HEK293 (cell line): ENCODE measurements around the gene COL13A1.

Experiments
- CTCF ChIA-PET: fragments of 350-600 bp; formaldehyde crosslinking; extraction: SDS; loops from one replicate; lab custom pipeline; 2021; ENCODE audit warnings: antibody characterized with exemption; lab: Yijun Ruan, JAX
- POLR2A ChIA-PET: fragments of 300-600 bp; formaldehyde crosslinking; extraction: SDS; loops from one replicate; lab custom pipeline; 2020; ENCODE audit warnings: antibody characterized with exemption, inconsistent platforms; lab: Yijun Ruan, JAX
- H3K27ac ChIP-seq: fragments of 200-500 bp; sonication (Bioruptor generic); 2 replicates; pipeline ENCODE4 v1.5.1; 2014; ENCODE audit warnings: low read depth, low read length, control low read depth, inconsistent platforms; ENCODE audit errors: extremely low read depth
- H3K36me3 ChIP-seq, 2 experiments: fragments of 200-500 bp in 1 of 2; sonication (Bioruptor generic) in 1 of 2; 1 replicate in 1 of 2; 2 replicates in 1 of 2; pipeline ENCODE4 v1.5.1; 2014 to 2017; ENCODE audit warnings: inconsistent platforms in 2 of 2, low read length in 2 of 2; ENCODE audit not compliant: control insufficient read depth in 2 of 2, insufficient read depth in 1 of 2
- H3K4me1 ChIP-seq: fragments of 200-500 bp; sonication (Bioruptor generic); 2 replicates; pipeline ENCODE4 v1.5.1; 2014; ENCODE audit warnings: mild to moderate bottlenecking, low read length, inconsistent platforms; ENCODE audit not compliant: control insufficient read depth, insufficient read depth
- H3K4me3 ChIP-seq: 2 replicates; pipeline ENCODE4 v1.5.1; 2011; ENCODE audit warnings: low read depth, mild to moderate bottlenecking, control low read depth, low read length, moderate library complexity
- H3K9me3 ChIP-seq: fragments of 200-500 bp; sonication (Bioruptor generic); 2 replicates; pipeline ENCODE4 v1.5.1; 2014; ENCODE audit warnings: low read depth, low read length, inconsistent platforms; ENCODE audit not compliant: control insufficient read depth, insufficient read depth
- BCL11B ChIP-seq: fragments of 450-650 bp; formaldehyde crosslinking; IDR thresholded peaks from 2 replicates; pipeline ENCODE4 v1.5.1; 2016; ENCODE audit warnings: low read depth, missing biosample characterization, missing genetic modification characterization
- GLIS2 ChIP-seq: fragments of 450-650 bp; formaldehyde crosslinking; IDR thresholded peaks from 2 replicates; pipeline ENCODE4 v1.5.1; 2016; ENCODE audit warnings: missing biosample characterization, missing genetic modification characterization
- HOXA7 ChIP-seq: sonication (generic); formaldehyde crosslinking; IDR thresholded peaks from 2 replicates; pipeline ENCODE4 v1.8.1; 2022; ENCODE audit warnings: missing genetic modification reagents, borderline replicate concordance
- MYNN ChIP-seq: fragments of 450-650 bp; formaldehyde crosslinking; IDR thresholded peaks from 2 replicates; pipeline ENCODE4 v1.5.1; 2016; ENCODE audit warnings: missing biosample characterization, missing genetic modification characterization, borderline replicate concordance
- SALL2 ChIP-seq: fragments of 450-650 bp; formaldehyde crosslinking; IDR thresholded peaks from 2 replicates; pipeline ENCODE4 v1.5.0; 2017; ENCODE audit warnings: missing biosample characterization, mild to moderate bottlenecking, missing genetic modification characterization, borderline replicate concordance
- SETDB1 ChIP-seq: IDR thresholded peaks from one replicate; pipeline ENCODE4 v1.6.1; 2017; ENCODE audit warnings: mild to moderate bottlenecking, low read length, moderate library complexity, mixed read lengths; ENCODE audit not compliant: insufficient read length
- TCF7L2 ChIP-seq: IDR thresholded peaks from 2 replicates; pipeline ENCODE4 v1.6.1; 2011; ENCODE audit warnings: low read depth, mild to moderate bottlenecking, inconsistent platforms, low read length, moderate library complexity, borderline replicate concordance
- TRIM28 ChIP-seq: IDR thresholded peaks from 2 replicates; pipeline ENCODE4 v1.6.1; 2011; ENCODE audit warnings: low read length, control low read depth, borderline replicate concordance
- TSHZ1 ChIP-seq: fragments of 450-650 bp; formaldehyde crosslinking; IDR thresholded peaks from 2 replicates; pipeline ENCODE4 v1.5.1; 2016; ENCODE audit warnings: missing biosample characterization, missing genetic modification characterization, borderline replicate concordance
- ZNF140 ChIP-seq: fragments of 450-650 bp; formaldehyde crosslinking; IDR thresholded peaks from 2 replicates; pipeline ENCODE4 v1.5.1; 2016; ENCODE audit warnings: missing biosample characterization, missing genetic modification characterization
- ZNF155 ChIP-seq: fragments of 450-650 bp; formaldehyde crosslinking; IDR thresholded peaks from 2 replicates; pipeline ENCODE4 v1.5.1; 2016; ENCODE audit warnings: missing biosample characterization, missing genetic modification characterization
- ZNF223 ChIP-seq: fragments of 450-650 bp; formaldehyde crosslinking; IDR thresholded peaks from 2 replicates; pipeline ENCODE4 v1.5.1; 2016; ENCODE audit warnings: missing biosample characterization, missing genetic modification characterization
- ZNF24 ChIP-seq: fragments of 450-650 bp; formaldehyde crosslinking; IDR thresholded peaks from 2 replicates; pipeline ENCODE4 v1.5.1; 2016; ENCODE audit warnings: missing biosample characterization, missing genetic modification characterization
- ZNF26 ChIP-seq: fragments of 450-650 bp; formaldehyde crosslinking; IDR thresholded peaks from 2 replicates; pipeline ENCODE4 v1.5.1; 2016; ENCODE audit warnings: missing biosample characterization, missing genetic modification characterization
- ZNF292 ChIP-seq: fragments of 450-650 bp; formaldehyde crosslinking; IDR thresholded peaks from 2 replicates; pipeline ENCODE4 v1.5.1; 2016; ENCODE audit warnings: low read depth, missing biosample characterization, missing genetic modification characterization, borderline replicate concordance
- ZNF324 ChIP-seq: fragments of 450-650 bp; formaldehyde crosslinking; IDR thresholded peaks from 2 replicates; pipeline ENCODE4 v1.5.1; 2016; ENCODE audit warnings: missing biosample characterization, missing genetic modification characterization
- ZNF391 ChIP-seq: fragments of 450-650 bp; formaldehyde crosslinking; IDR thresholded peaks from 2 replicates; pipeline ENCODE4 v1.5.1; 2016; ENCODE audit warnings: low read depth, missing biosample characterization, missing genetic modification characterization, borderline replicate concordance
- ZNF529 ChIP-seq: fragments of 450-650 bp; formaldehyde crosslinking; IDR thresholded peaks from 2 replicates; pipeline ENCODE4 v1.5.1; 2017; ENCODE audit warnings: missing genetic modification characterization, missing biosample characterization; ENCODE audit not compliant: insufficient replicate concordance
- ZNF560 ChIP-seq: fragments of 450-650 bp; formaldehyde crosslinking; IDR thresholded peaks from 2 replicates; pipeline ENCODE4 v1.5.1; 2017; ENCODE audit warnings: missing biosample characterization, missing genetic modification characterization, borderline replicate concordance
- ZNF670 ChIP-seq: fragments of 450-650 bp; formaldehyde crosslinking; IDR thresholded peaks from 2 replicates; pipeline ENCODE4 v1.5.1; 2016; ENCODE audit warnings: missing biosample characterization, missing genetic modification characterization, low read depth
- ZNF837 ChIP-seq: fragments of 450-650 bp; formaldehyde crosslinking; IDR thresholded peaks from 2 replicates; pipeline ENCODE4 v1.5.1; 2016; ENCODE audit warnings: missing biosample characterization, missing genetic modification characterization
- ZSCAN5A ChIP-seq: fragments of 450-650 bp; formaldehyde crosslinking; IDR thresholded peaks from 2 replicates; pipeline ENCODE4 v1.5.1; 2016; ENCODE audit warnings: missing biosample characterization, missing genetic modification characterization

The COL13A1 gene

GRCh38 chr10:69794673-69795072, 7.0 kb upstream of the COL13A1 start (continued):
- TF ChIP-seq TSHZ1 (tag by site-specific recombination) (no peak), ZNF324 (tag by site-specific recombination) (no peak), ZNF26 (no peak), ZSCAN5A (no peak), BCL11B (tag by site-specific recombination) (no peak), ZNF24 (tag by site-specific recombination) (no peak), ZNF391 (tag by site-specific recombination) (no peak), ZNF837 (tag by site-specific recombination) (no peak), ZNF292 (tag by site-specific recombination) (no peak), HOXA7 (CRISPR knock-in tag) (no peak), GLIS2 (tag by site-specific recombination) (no peak), ZNF670 (tag by site-specific recombination) (no peak)

- Histone ChIP-seq H3K27ac (no peak overlapping the region), H3K36me3 (no peaks in the 10 kb centered on the region), H3K4me1 (no peaks in the 10 kb centered on the region; the same call in 1 of the 2 replicates), H3K9me3 (no peaks in the 10 kb centered on the region), H3K4me3 (no peak overlapping the region)
- TF ChIP-seq MYNN (tag by site-specific recombination) (no peak), SALL2 (no peak), TRIM28 (peak; percentile 55; the same call in 1 of the 2 replicates), SETDB1 (peak; percentile 80)
- ChIA-PET CTCF (interaction anchor here (0.5 to 3.0 kb wide), 5 partner anchors 9 to 121 kb away, joined by 3 to 10 read pairs (median 5); no protein-coding TSS in a partner anchor), POLR2A (no interaction called here)
Measured at GRCh38 chr10:69795242-69795934, 6.3 kb upstream of the COL13A1 start.

GRCh38 chr10:69797959-69798358, 3.7 kb upstream of the COL13A1 start:
- peaks cover 2% of the 10 kb centered on the region; the same call in 1 of the 2 replicates for H3K4me1 ChIP-seq
- no peak overlapping the region for H3K27ac ChIP-seq
- no peaks in the 10 kb centered on the region for H3K36me3 ChIP-seq
- TF ChIP-seq ZNF560 (tag by site-specific recombination) (no peak), ZNF223 (tag by site-specific recombination) (no peak), ZNF140 (no peak), ZNF155 (tag by site-specific recombination) (no peak), ZNF529 (tag by site-specific recombination) (no peak), HOXA7 (CRISPR knock-in tag) (no peak), TCF7L2 (no peak), MYNN (tag by site-specific recombination) (no peak)
- H3K4me3 ChIP-seq = no peak overlapping the region
- H3K9me3 ChIP-seq = no peaks in the 10 kb centered on the region
- ChIA-PET POLR2A (no interaction called here), CTCF (interaction anchor here (0.6 to 3.0 kb wide), 4 partner anchors 11 to 282 kb away, joined by 3 to 9 read pairs (median 5); no protein-coding TSS in a partner anchor)
